Mucosa of stomach (tissue), 1 donor: ENCODE data around the gene AADACL4.

Experiments used
- H3K27me3 ChIP-seq: one replicate; pipeline ENCODE4 v1.7.0; 2013; ENCODE audit warnings: mild to moderate bottlenecking, low read length; ENCODE audit not compliant: control insufficient read depth, insufficient read depth
- H3K36me3 ChIP-seq: one replicate; pipeline ENCODE4 v1.7.0; 2013; ENCODE audit warnings: low read length; ENCODE audit not compliant: control insufficient read depth, insufficient read depth
- H3K4me1 ChIP-seq: one replicate; pipeline ENCODE4 v1.7.0; 2013; ENCODE audit warnings: mild to moderate bottlenecking, low read length; ENCODE audit not compliant: control insufficient read depth, insufficient read depth
- H3K4me3 ChIP-seq: one replicate; pipeline ENCODE4 v1.7.0; 2013; ENCODE audit warnings: low read length
- H3K9ac ChIP-seq: one replicate; pipeline ENCODE4 v1.7.0; 2013; ENCODE audit warnings: mild to moderate bottlenecking, low read length, moderate library complexity
- H3K9me3 ChIP-seq: one replicate; pipeline ENCODE4 v1.7.0; 2013; ENCODE audit warnings: mild to moderate bottlenecking, low read length, moderate library complexity; ENCODE audit not compliant: control insufficient read depth
- donor health status: Pancreatic carcinoma.

The AADACL4 gene

GRCh38 chr1:12621346-12622335 lies 22.2 kb upstream of the AADACL4 start:
- H3K4me1 ChIP-seq, result peaks cover 31% of the 10 kb centered on the region

GRCh38 chr1:12622506-12622905 lies 21.4 kb upstream of the AADACL4 start:
- Histone ChIP-seq H3K4me1 (peaks cover 31% of the 10 kb centered on the region), H3K36me3 (no peaks in the 10 kb centered on the region), H3K4me3 (no peak overlapping the region), H3K9me3 (no peaks in the 10 kb centered on the region), H3K9ac (no peak overlapping the region), H3K27me3 (no peaks in the 10 kb centered on the region)

More at GRCh38 chr1:12621346-12622335, 22.2 kb upstream of the AADACL4 start:
- no peaks in the 10 kb centered on the region for H3K9me3 ChIP-seq
- H3K9ac ChIP-seq, result no peak overlapping the region
- no peak overlapping the region for H3K4me3 ChIP-seq
- no peaks in the 10 kb centered on the region for H3K36me3 ChIP-seq
- no peaks in the 10 kb centered on the region for H3K27me3 ChIP-seq

- H3K27me3 ChIP-seq, result no peaks in the 10 kb centered on the region
- no peak overlapping the region for H3K4me3 ChIP-seq
- H3K9me3 ChIP-seq, result no peaks in the 10 kb centered on the region
- no peaks in the 10 kb centered on the region for H3K36me3 ChIP-seq
- H3K9ac ChIP-seq, result no peak overlapping the region
- peaks cover 16% of the 10 kb centered on the region for H3K4me1 ChIP-seq
These were observed 18.6 kb upstream of the AADACL4 start for GRCh38 chr1:12625276-12625675.

GRCh38 chr1:12626888-12627287 lies 17.0 kb upstream of the AADACL4 start:
- Histone ChIP-seq H3K4me1 (peaks cover 8% of the 10 kb centered on the region), H3K36me3 (no peaks in the 10 kb centered on the region), H3K4me3 (no peak overlapping the region), H3K27me3 (no peaks in the 10 kb centered on the region), H3K9me3 (no peaks in the 10 kb centered on the region), H3K9ac (no peak overlapping the region)

GRCh38 chr1:12627296-12627695 lies 16.6 kb upstream of the AADACL4 start:
- Histone ChIP-seq H3K27me3 (no peaks in the 10 kb centered on the region), H3K4me3 (no peak overlapping the region), H3K9ac (no peak overlapping the region), H3K9me3 (no peaks in the 10 kb centered on the region), H3K36me3 (no peaks in the 10 kb centered on the region), H3K4me1 (peaks cover 4% of the 10 kb centered on the region)

- Histone ChIP-seq H3K9me3 (no peaks in the 10 kb centered on the region), H3K9ac (no peak overlapping the region), H3K4me3 (no peak overlapping the region), H3K4me1 (no peaks in the 10 kb centered on the region), H3K27me3 (no peaks in the 10 kb centered on the region), H3K36me3 (no peaks in the 10 kb centered on the region)
These were observed 14.4 kb upstream of the AADACL4 start for GRCh38 chr1:12629511-12629956.

GRCh38 chr1:12629985-12630760 lies 13.7 kb upstream of the AADACL4 start:
- Histone ChIP-seq H3K27me3 (no peaks in the 10 kb centered on the region), H3K4me3 (no peak overlapping the region), H3K36me3 (no peaks in the 10 kb centered on the region), H3K4me1 (no peaks in the 10 kb centered on the region), H3K9me3 (no peaks in the 10 kb centered on the region), H3K9ac (no peak overlapping the region)

- no peaks in the 10 kb centered on the region for H3K9me3 ChIP-seq
- no peaks in the 10 kb centered on the region for H3K36me3 ChIP-seq
- H3K4me3 ChIP-seq, result no peak overlapping the region
- H3K27me3 ChIP-seq, result no peaks in the 10 kb centered on the region
- H3K9ac ChIP-seq, result no peak overlapping the region
- no peaks in the 10 kb centered on the region for H3K4me1 ChIP-seq
These were observed 12.8 kb upstream of the AADACL4 start for GRCh38 chr1:12630946-12631530.

GRCh38 chr1:12631571-12631970 lies 12.3 kb upstream of the AADACL4 start:
- H3K4me1 ChIP-seq, result no peaks in the 10 kb centered on the region
- no peak overlapping the region for H3K9ac ChIP-seq
- H3K4me3 ChIP-seq, result no peak overlapping the region
- no peaks in the 10 kb centered on the region for H3K9me3 ChIP-seq
- H3K36me3 ChIP-seq, result no peaks in the 10 kb centered on the region
- H3K27me3 ChIP-seq, result peaks cover 2% of the 10 kb centered on the region

GRCh38 chr1:12634156-12634555 lies 9.7 kb upstream of the AADACL4 start:
- H3K9me3 ChIP-seq, result no peaks in the 10 kb centered on the region
- H3K27me3 ChIP-seq, result peaks cover 3% of the 10 kb centered on the region
- no peaks in the 10 kb centered on the region for H3K36me3 ChIP-seq
- no peaks in the 10 kb centered on the region for H3K4me1 ChIP-seq
- no peak overlapping the region for H3K9ac ChIP-seq
- no peak overlapping the region for H3K4me3 ChIP-seq

GRCh38 chr1:12634696-12635202 lies 9.1 kb upstream of the AADACL4 start:
- Histone ChIP-seq H3K36me3 (no peaks in the 10 kb centered on the region), H3K9ac (no peak overlapping the region)

More at GRCh38 chr1:12634696-12635202, 9.1 kb upstream of the AADACL4 start:
- Histone ChIP-seq H3K9me3 (no peaks in the 10 kb centered on the region), H3K4me3 (no peak overlapping the region), H3K4me1 (no peaks in the 10 kb centered on the region), H3K27me3 (peaks cover 3% of the 10 kb centered on the region)
